ENCODE data around the gene ZBTB4. TPM values are rescaled to one million over a fixed set of nuclear protein-coding genes. Genes with fewer than 3 reads are reported as not detected.
"Not testable (repeated sequence)": the region's sequence is repeated elsewhere in the genome, so short reads cannot be mapped to it uniquely, and the experiment has no call there.

Gene ZBTB4
- total RNA-seq, 3 donors from 2014 or later = 16.6 to 93.9 (median 18.5) TPM

DNA sequence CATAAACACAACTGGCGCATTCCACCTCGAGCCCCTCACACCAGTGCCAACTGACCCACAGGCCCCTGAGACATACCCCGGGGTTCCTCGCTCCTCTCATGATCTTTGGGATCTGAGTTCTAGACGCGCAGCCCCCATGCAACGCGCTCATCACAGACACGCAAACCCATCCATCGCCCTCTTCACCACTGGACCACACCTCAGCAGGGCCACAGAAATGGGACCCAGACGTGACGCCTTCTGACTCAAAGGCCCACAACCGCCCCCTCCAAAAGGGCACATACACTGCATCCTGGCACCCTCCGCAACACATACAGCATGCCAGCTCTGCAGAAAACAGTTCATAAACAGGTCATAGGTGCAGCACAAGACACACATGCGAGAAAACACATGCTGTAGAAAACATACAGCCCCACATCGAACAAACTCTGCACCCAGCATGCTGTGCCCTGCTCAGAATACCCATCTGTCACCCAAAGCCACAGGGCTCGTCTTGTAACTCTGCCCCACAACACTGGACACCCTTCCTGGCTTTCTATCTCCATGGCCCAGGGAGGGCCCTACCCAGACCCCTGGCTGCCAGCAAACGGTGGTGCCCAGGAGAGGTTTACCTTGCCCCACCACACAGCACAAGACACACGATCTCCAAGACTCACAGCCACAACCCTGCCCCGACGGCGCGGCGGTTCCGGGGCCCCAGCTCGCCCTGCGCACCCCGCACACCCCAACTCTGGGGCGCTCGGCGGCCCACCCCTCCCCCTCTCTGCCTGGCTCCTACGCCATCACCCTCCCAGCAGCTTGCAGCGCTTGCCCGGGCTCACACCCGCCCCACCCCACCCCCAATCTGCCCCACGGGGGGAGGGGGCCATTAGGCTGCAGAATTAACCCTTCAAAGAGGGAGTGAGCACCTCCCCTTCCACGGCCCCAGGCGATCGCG is 887 bp downstream of the ZBTB4 start:
- ATAC-seq (peak; percentile 36), DNase-seq (peak; percentile 64 to 81 (median 77))
- TF ChIP-seq, protein P1, sequence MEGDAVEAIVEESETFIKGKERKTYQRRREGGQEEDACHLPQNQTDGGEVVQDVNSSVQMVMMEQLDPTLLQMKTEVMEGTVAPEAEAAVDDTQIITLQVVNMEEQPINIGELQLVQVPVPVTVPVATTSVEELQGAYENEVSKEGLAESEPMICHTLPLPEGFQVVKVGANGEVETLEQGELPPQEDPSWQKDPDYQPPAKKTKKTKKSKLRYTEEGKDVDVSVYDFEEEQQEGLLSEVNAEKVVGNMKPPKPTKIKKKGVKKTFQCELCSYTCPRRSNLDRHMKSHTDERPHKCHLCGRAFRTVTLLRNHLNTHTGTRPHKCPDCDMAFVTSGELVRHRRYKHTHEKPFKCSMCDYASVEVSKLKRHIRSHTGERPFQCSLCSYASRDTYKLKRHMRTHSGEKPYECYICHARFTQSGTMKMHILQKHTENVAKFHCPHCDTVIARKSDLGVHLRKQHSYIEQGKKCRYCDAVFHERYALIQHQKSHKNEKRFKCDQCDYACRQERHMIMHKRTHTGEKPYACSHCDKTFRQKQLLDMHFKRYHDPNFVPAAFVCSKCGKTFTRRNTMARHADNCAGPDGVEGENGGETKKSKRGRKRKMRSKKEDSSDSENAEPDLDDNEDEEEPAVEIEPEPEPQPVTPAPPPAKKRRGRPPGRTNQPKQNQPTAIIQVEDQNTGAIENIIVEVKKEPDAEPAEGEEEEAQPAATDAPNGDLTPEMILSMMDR (IDR thresholded peaks at IDR 0.05) = no peak
- intact Hi-C loops (cut with DNase I, micrococcal nuclease) = no loop called here
- H3K4me3 ChIP-seq = peak overlapping the region; percentile 80
- no peaks in the 10 kb centered on the region for H3K9me3 ChIP-seq
- peaks cover 21% of the 10 kb centered on the region for H3K4me1 ChIP-seq (ENCODE audit: low read depth)
- no peaks in the 10 kb centered on the region for H3K36me3 ChIP-seq (ENCODE audit: low read depth)

DNA sequence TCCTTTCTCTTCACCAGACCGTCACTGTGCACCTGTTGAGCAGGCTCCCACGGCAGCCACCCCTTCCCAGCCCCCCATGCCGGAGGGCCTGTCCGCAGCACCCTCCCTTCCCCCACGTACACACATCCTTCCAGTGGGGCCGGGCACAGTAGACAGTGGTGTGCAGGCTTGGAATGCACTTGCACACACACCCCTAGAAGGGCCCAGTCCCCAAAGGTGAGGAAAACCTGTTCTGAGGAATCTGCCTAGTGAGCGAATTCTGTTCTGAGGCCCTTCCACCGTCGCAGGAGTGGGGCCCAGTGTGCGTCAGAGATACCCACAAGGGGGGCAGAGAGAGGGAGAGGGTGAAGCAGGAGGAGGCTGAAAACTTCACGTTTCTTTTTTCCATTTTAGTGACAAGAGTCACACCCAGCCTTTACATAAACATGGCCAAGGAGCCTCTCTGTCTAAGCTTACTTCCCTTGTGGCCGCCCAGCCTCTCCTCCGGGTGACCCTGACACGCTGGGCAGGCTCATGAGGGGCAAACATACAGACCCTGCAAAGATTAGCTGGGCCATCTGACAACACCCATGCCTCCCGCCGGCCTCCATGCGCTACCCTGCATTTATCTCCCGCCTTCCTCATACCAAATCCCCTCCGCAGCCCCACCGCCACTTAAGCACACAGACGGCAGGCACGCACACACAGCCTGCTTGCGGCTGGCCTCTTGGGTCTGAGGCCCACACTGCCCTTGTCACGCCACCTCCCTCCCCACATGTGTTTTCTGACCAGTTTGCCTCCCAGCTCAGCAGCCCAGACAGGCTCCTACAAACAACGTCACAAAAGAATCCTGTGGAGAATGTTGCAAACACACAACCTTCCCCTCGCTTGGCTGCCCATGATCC is 1.8 kb downstream of the ZBTB4 start:
- no peaks in the 10 kb centered on the region for H3K36me3 ChIP-seq (ENCODE audit: low read depth)
- H3K4me3 ChIP-seq = no peak overlapping the region
- ATAC-seq = no peak
- peaks cover 13% of the 10 kb centered on the region for H3K4me1 ChIP-seq (ENCODE audit: low read depth)
- H3K9me3 ChIP-seq = no peaks in the 10 kb centered on the region
- peak; percentile 37 to 73 (median 56) for DNase-seq
- intact Hi-C loops (cut with DNase I, micrococcal nuclease) = no loop called here
- TF ChIP-seq, protein P1 (IDR thresholded peaks at IDR 0.05) = no peak

DNA sequence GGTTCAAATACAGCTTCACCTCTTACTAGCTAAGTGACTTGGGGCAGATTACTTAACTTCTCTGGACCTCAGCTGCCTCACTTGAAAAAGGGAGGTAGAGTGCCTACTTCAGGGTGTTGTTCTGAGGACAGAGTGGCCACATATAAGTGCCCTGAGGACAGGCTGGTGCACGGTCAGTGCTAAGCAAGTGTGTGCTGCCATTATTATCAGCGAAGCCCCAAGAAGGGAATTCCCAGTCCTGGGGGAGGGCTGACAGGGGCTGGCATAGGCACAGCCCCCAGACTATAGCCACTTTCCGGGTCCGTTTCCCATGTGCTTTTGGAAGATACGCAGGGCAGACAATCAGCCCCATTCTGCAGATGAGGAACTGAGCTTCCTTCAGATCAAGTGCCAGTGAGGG is 2.5 kb downstream of the ZBTB4 start:
- Histone ChIP-seq H3K36me3 (ENCODE audit: low read depth) (no peaks in the 10 kb centered on the region), H3K4me1 (ENCODE audit: low read depth) (peaks cover 10% of the 10 kb centered on the region), H3K9me3 (no peaks in the 10 kb centered on the region), H3K4me3 (no peak overlapping the region)
- TF ChIP-seq, protein P1 (IDR thresholded peaks at IDR 0.05) = no peak
- ATAC-seq = no peak
- no peak for DNase-seq
- intact Hi-C loops (cut with DNase I, micrococcal nuclease) = no loop called here

DNA sequence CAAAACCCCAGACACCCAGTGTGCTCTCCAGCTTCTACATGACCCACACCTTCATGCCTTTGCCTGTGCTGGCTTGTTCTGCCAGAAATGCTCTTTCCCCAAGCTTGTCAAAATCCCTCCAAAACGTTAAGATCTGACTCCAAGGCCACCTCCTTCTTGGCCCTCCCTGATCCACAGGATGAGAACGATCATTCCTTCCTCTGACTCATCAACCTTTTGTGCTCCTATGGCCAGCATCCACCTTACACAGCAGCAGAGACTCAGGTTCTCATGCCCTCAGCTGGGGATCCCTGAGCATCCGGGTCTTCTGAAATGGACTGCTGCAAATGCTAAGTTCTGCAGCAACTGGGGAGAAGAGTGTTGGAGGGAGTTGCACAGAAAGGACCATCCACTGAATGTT is 2.9 kb downstream of the ZBTB4 start:
- intact Hi-C loops (cut with DNase I, micrococcal nuclease) = no loop called here
- Histone ChIP-seq H3K4me3 (no peak overlapping the region), H3K36me3 (ENCODE audit: low read depth) (no peaks in the 10 kb centered on the region), H3K9me3 (no peaks in the 10 kb centered on the region), H3K4me1 (ENCODE audit: low read depth) (peaks cover 10% of the 10 kb centered on the region)
- ATAC-seq = no peak
- peak in 1 of 3 donors; percentile 18 for DNase-seq
- TF ChIP-seq, protein P1 (IDR thresholded peaks at IDR 0.05) = no peak

DNA sequence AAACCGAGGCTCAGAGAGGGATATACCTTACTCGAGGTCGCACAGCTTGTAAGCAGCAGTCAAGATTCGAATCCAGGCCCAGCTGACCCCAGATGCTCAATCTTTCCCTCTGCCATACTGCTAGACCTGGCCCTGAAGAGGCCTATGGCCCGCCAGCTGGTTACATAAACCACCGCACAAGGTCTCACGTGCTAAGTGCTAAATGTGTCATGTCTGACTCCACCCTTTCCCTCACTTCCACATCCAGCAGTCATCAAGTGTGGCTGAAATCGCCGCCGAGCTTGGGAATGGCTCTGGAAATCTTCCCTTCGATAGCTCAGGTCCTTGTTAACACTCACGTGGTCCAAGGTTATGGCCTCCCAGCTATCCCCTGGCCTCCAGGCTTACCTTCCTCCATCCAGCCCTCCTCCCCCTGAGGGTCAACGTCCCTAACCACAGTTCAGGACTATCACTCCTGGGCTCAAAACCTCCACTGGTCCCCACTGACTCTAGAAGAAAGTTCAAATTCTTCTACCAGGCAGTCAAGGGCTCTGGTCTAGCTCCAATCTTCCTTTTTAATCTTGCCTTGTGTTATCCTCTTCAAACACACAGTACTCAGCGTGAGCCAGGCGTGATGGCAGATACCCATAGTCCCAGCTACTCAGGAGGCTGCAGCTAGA is 3.5 kb downstream of the ZBTB4 start:
- DNase-seq (peak in 2 of 3 donors; percentile 38 to 55), ATAC-seq (no peak)
- TF ChIP-seq, protein P1 (IDR thresholded peaks at IDR 0.05) = no peak
- no peaks in the 10 kb centered on the region for H3K9me3 ChIP-seq
- peaks cover 10% of the 10 kb centered on the region for H3K4me1 ChIP-seq (ENCODE audit: low read depth)
- intact Hi-C loops (cut with DNase I, micrococcal nuclease) = no loop called here
- H3K36me3 ChIP-seq (ENCODE audit: low read depth) = no peaks in the 10 kb centered on the region
- H3K4me3 ChIP-seq = no peak overlapping the region

DNA sequence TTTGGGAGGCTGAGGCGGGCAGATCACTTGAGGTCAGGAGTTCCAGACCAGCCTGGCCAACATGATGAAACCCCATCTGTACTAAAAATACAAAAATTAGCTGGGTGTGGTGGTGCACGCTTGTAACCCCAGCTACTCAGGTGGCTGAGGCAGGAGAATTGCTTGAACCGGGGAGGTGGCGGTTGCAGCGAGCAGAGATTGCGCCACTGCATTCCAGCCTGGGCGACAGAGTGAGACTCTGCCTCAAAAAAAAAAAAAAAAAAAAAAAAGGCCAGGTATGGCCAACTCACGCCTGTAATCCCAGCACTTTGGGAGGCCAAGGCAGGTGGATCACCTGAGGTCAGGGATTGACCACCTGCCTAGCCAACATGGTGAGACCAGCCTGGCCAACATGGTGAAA is 4.7 kb downstream of the ZBTB4 start:
- peak in 2 of 3 donors; percentile 7 to 16 for DNase-seq
- H3K9me3 ChIP-seq; intact Hi-C loops (cut with DNase I, micrococcal nuclease); H3K4me1 ChIP-seq (ENCODE audit: low read depth); H3K4me3 ChIP-seq; H3K36me3 ChIP-seq (ENCODE audit: low read depth); ATAC-seq: not testable (repeated sequence)
